H54 (cell line): ENCODE measurements around the gene TRIM37.
"Not testable (repeated sequence)": the region's sequence is repeated elsewhere in the genome, so short reads cannot be mapped to it uniquely, and the experiment has no call there.

ENCODE experiments used
- DNase-seq: peaks from one replicate; pipeline ENCODE4 v3.0.0; 2011; ENCODE audit warnings: low spot score, mixed read lengths; ENCODE audit not compliant: insufficient read length
- FAIRE-seq: peaks from 3 replicates; lab custom pipeline; 2011; peaks lifted over from hg19 to GRCh38; lab: Jason Lieb, UNC
- POLR2A ChIP-seq: IDR thresholded peaks from 2 replicates; pipeline ENCODE4 v1.6.1; 2011; ENCODE audit warnings: low read depth, mild to moderate bottlenecking, low read length

TRIM37 gene

GRCh38 chr17:59106463-59107305 is at the start of gene TRIM37:
Gene TRIM37 (minus strand): TSS chr17:59106880. CDS start chr17:59106461, 419 bp downstream.
- peak; percentile 69 for TF ChIP-seq POLR2A
- FAIRE-seq = peak; percentile 96
- DNase-seq = peak; percentile 96

GRCh38 chr17:59155439-59156177 is 48.9 kb upstream of the TRIM37 start, which contains the start of gene PRR11:
Gene PRR11 (plus strand): TSS chr17:59155746. CDS start chr17:59169753, 14,007 bp downstream.
- FAIRE-seq (no peak), DNase-seq (peak; percentile 81)
- TF ChIP-seq POLR2A = peak; percentile 45; the same call in 1 of the 2 replicates

- peak; percentile 100 for FAIRE-seq
These were observed 48.2 kb upstream of the TRIM37 start, which contains the start of gene SKA2 for GRCh38 chr17:59154721-59155438. Gene SKA2 (minus strand): TSS chr17:59155186. CDS start chr17:59155163, 23 bp downstream.

GRCh38 chr17:59154292-59154720 is 47.6 kb upstream of the TRIM37 start:
- no peak; the same call in 1 of the 2 replicates for TF ChIP-seq POLR2A
- DNase-seq (no peak), FAIRE-seq (no peak)

More at GRCh38 chr17:59154721-59155438, 48.2 kb upstream of the TRIM37 start, which contains the start of gene SKA2:
- peak; percentile 51 for TF ChIP-seq POLR2A
- peak; percentile 68 for DNase-seq

GRCh38 chr17:59152925-59153324 is 46.2 kb upstream of the TRIM37 start:
- no peak for DNase-seq
- no peak for TF ChIP-seq POLR2A
- FAIRE-seq = no peak

GRCh38 chr17:59151591-59151990 is 44.9 kb upstream of the TRIM37 start:
- TF ChIP-seq POLR2A = no peak
- no peak for DNase-seq
- no peak for FAIRE-seq

- FAIRE-seq (no peak), DNase-seq (no peak)
- TF ChIP-seq POLR2A = no peak
These were observed 44.3 kb upstream of the TRIM37 start for GRCh38 chr17:59151006-59151405.

- FAIRE-seq (peak; percentile 92), DNase-seq (peak; percentile 12)
- no peak for TF ChIP-seq POLR2A
These were observed 43.3 kb upstream of the TRIM37 start for GRCh38 chr17:59149841-59150511.

- TF ChIP-seq POLR2A = no peak
- DNase-seq (no peak), FAIRE-seq (peak; percentile 93)
These were observed 42.4 kb upstream of the TRIM37 start for GRCh38 chr17:59149051-59149450.

GRCh38 chr17:59145571-59146096 is 39.0 kb upstream of the TRIM37 start:
- no peak for TF ChIP-seq POLR2A
- FAIRE-seq = no peak
- no peak for DNase-seq

- no peak for FAIRE-seq
- no peak for TF ChIP-seq POLR2A
- DNase-seq = no peak
These were observed 35.2 kb upstream of the TRIM37 start for GRCh38 chr17:59141860-59142259.

GRCh38 chr17:59139939-59140338 is 33.3 kb upstream of the TRIM37 start:
- no peak for TF ChIP-seq POLR2A
- FAIRE-seq (no peak), DNase-seq (no peak)

- FAIRE-seq, DNase-seq: not testable (repeated sequence)
These were observed 31.7 kb upstream of the TRIM37 start for GRCh38 chr17:59138339-59138738.
